GM19395 (cell line): ENCODE measurements around the gene LPCAT2.

Experiments used
- ATAC-seq: cut with Tn5 transposase; IDR thresholded peaks from one replicate; pipeline ENCODE4 v1.9.1; 2021; ENCODE audit warnings: mild to moderate bottlenecking, moderate library complexity; ENCODE audit not compliant: unreplicated experiment

The LPCAT2 gene

GRCh38 chr16:55543472-55543871, 34.6 kb downstream of the LPCAT2 start:
- no peak for ATAC-seq

GRCh38 chr16:55552621-55553020, 43.7 kb downstream of the LPCAT2 start:
- ATAC-seq, result no peak

GRCh38 chr16:55555436-55555835, 46.6 kb downstream of the LPCAT2 start:
- no peak for ATAC-seq

- ATAC-seq, result no peak
Observed at GRCh38 chr16:55557186-55557585, 48.3 kb downstream of the LPCAT2 start.

- no peak for ATAC-seq
Observed at GRCh38 chr16:55559233-55559632, 50.4 kb downstream of the LPCAT2 start.

GRCh38 chr16:55559933-55560516, 51.2 kb downstream of the LPCAT2 start:
- ATAC-seq, result no peak

- ATAC-seq, result no peak
Observed at GRCh38 chr16:55561319-55561848, 52.5 kb downstream of the LPCAT2 start.

- no peak for ATAC-seq
Observed at GRCh38 chr16:55562936-55563335, 54.1 kb downstream of the LPCAT2 start.

- ATAC-seq, result no peak
Observed at GRCh38 chr16:55563797-55564196, 54.9 kb downstream of the LPCAT2 start.

- ATAC-seq, result no peak
Observed at GRCh38 chr16:55565086-55565485, 56.2 kb downstream of the LPCAT2 start.

- no peak for ATAC-seq
Observed at GRCh38 chr16:55566432-55567175, 57.7 kb downstream of the LPCAT2 start, which contains the start of gene CAPNS2. Gene CAPNS2, plus strand, starts transcription at chr16:55566684. Its CDS starts 73 bp downstream, at chr16:55566757.

GRCh38 chr16:55567382-55567781, 58.5 kb downstream of the LPCAT2 start:
- no peak for ATAC-seq

- no peak for ATAC-seq
Observed at GRCh38 chr16:55568207-55568606, 59.3 kb downstream of the LPCAT2 start.

GRCh38 chr16:55569025-55569424, 60.2 kb downstream of the LPCAT2 start:
- no peak for ATAC-seq

GRCh38 chr16:55570159-55570558, 61.3 kb downstream of the LPCAT2 start:
- ATAC-seq, result no peak

GRCh38 chr16:55571191-55571897, 62.5 kb downstream of the LPCAT2 start:
- no peak for ATAC-seq

GRCh38 chr16:55572439-55572838, 63.6 kb downstream of the LPCAT2 start:
- no peak for ATAC-seq

GRCh38 chr16:55574811-55575210, 65.9 kb downstream of the LPCAT2 start:
- no peak for ATAC-seq

- ATAC-seq, result no peak
Observed at GRCh38 chr16:55575496-55575895, 66.6 kb downstream of the LPCAT2 start.

GRCh38 chr16:55576384-55576783, 67.5 kb downstream of the LPCAT2 start:
- ATAC-seq, result no peak

GRCh38 chr16:55577887-55578286, 69.0 kb downstream of the LPCAT2 start:
- ATAC-seq, result no peak

- ATAC-seq, result no peak
Observed at GRCh38 chr16:55585631-55586030, 76.8 kb downstream of the LPCAT2 start.
